Osteoblast (primary cell): ENCODE measurements around the gene BSG. TPM values are rescaled to one million over a fixed set of nuclear protein-coding genes. Genes with fewer than 3 reads are reported as not detected.
A peak's percentile ranks its signal among the peaks of the same experiment; 100 is the strongest.

Experiments
- DNase-seq: peaks from one replicate; pipeline ENCODE4 v3.0.0; 2011; ENCODE audit warnings: low spot score, mixed read lengths; ENCODE audit not compliant: insufficient read length; ENCODE audit errors: missing footprints
- H2AFZ ChIP-seq: 2 replicates; pipeline ENCODE4 v1.6.0; 2011; ENCODE audit warnings: mild to moderate bottlenecking, low read length
- H3K27ac ChIP-seq: 2 replicates; pipeline ENCODE4 v1.5.1; 2011; ENCODE audit warnings: mild to moderate bottlenecking, low read depth, low read length, moderate library complexity
- H3K27me3 ChIP-seq: 2 replicates; pipeline ENCODE4 v1.6.0; 2012; ENCODE audit warnings: mild to moderate bottlenecking, control low read depth, inconsistent platforms, low read length, moderate library complexity; ENCODE audit not compliant: insufficient read depth
- H3K36me3 ChIP-seq: 2 replicates; pipeline ENCODE4 v1.5.1; 2011; ENCODE audit warnings: mild to moderate bottlenecking, low read length, control low read depth, moderate library complexity; ENCODE audit not compliant: insufficient read depth
- H3K4me1 ChIP-seq: 2 replicates; pipeline ENCODE4 v1.5.1; 2011; ENCODE audit warnings: mild to moderate bottlenecking, low read length, control low read depth, moderate library complexity; ENCODE audit not compliant: insufficient read depth
- H3K4me2 ChIP-seq: 2 replicates; pipeline ENCODE4 v1.6.0; 2011; ENCODE audit warnings: mild to moderate bottlenecking, low read length; ENCODE audit not compliant: insufficient read depth
- H3K4me3 ChIP-seq: fragments of 200-600 bp; sonication (generic); 3 replicates; pipeline ENCODE4 v1.5.1; 2012; ENCODE audit warnings: mild to moderate bottlenecking, low read length, inconsistent platforms; ENCODE audit not compliant: insufficient read depth
- H3K79me2 ChIP-seq: 2 replicates; pipeline ENCODE4 v1.6.0; 2012; ENCODE audit warnings: mild to moderate bottlenecking, low read length, control low read depth, inconsistent platforms; ENCODE audit not compliant: insufficient read depth
- H3K9me3 ChIP-seq: 2 replicates; pipeline ENCODE4 v1.5.1; 2011; ENCODE audit warnings: low read depth, low read length, control low read depth
- H4K20me1 ChIP-seq: 2 replicates; pipeline ENCODE4 v1.6.0; 2012; ENCODE audit warnings: mild to moderate bottlenecking, low read length, control low read depth; ENCODE audit not compliant: insufficient read depth
- total RNA-seq: library from RNA; depleted of rRNA; stranded (reverse); fragments of >200 nt; gene quantifications from 2 replicates; pipeline ENCODE4 v1.2.3, GENCODE V29; 2012
- TF ChIP-seq, protein P1 (sequence below): IDR thresholded peaks from 2 replicates; pipeline ENCODE4 v1.5.1; 2011; ENCODE audit warnings: mild to moderate bottlenecking, low read depth, low read length, moderate library complexity; ENCODE audit errors: extremely low read depth

The BSG gene
- total RNA-seq, 1 donor = 273 TPM

DNA sequence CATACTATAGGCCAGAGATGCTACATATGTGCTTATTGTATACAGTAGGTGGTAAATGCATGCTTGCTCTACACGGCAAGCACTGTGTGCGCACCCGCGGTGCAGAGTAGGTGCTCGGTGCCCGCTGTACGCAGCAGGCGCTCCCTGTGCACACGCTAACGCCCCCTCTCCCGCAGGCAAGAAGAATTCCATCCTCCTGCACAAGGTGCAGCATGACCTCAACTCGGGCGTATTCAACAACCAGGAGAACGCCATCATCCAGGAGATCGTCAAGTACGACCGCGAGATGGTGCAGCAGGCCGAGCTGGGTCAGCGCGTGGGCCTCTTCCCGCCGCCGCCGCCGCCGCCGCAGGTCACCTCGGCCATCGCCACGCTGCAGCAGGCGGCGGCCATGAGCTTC lies 43.2 kb downstream of the BSG start:
- no peak overlapping the region for H3K27ac ChIP-seq
- H3K9me3 ChIP-seq = no peaks in the 10 kb centered on the region
- H3K27me3 ChIP-seq = no peaks in the 10 kb centered on the region
- H3K4me2 ChIP-seq = no peak overlapping the region
- H3K4me3 ChIP-seq = no peak overlapping the region
- peak; percentile 89 for DNase-seq
- peaks cover 4% of the 10 kb centered on the region for H3K36me3 ChIP-seq
- H4K20me1 ChIP-seq = no peaks in the 10 kb centered on the region
- no peaks in the 10 kb centered on the region for H3K79me2 ChIP-seq
- peaks cover 9% of the 10 kb centered on the region for H3K4me1 ChIP-seq
- H2AFZ ChIP-seq = no peak overlapping the region
- TF ChIP-seq, protein P1, sequence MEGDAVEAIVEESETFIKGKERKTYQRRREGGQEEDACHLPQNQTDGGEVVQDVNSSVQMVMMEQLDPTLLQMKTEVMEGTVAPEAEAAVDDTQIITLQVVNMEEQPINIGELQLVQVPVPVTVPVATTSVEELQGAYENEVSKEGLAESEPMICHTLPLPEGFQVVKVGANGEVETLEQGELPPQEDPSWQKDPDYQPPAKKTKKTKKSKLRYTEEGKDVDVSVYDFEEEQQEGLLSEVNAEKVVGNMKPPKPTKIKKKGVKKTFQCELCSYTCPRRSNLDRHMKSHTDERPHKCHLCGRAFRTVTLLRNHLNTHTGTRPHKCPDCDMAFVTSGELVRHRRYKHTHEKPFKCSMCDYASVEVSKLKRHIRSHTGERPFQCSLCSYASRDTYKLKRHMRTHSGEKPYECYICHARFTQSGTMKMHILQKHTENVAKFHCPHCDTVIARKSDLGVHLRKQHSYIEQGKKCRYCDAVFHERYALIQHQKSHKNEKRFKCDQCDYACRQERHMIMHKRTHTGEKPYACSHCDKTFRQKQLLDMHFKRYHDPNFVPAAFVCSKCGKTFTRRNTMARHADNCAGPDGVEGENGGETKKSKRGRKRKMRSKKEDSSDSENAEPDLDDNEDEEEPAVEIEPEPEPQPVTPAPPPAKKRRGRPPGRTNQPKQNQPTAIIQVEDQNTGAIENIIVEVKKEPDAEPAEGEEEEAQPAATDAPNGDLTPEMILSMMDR = no peak

DNA sequence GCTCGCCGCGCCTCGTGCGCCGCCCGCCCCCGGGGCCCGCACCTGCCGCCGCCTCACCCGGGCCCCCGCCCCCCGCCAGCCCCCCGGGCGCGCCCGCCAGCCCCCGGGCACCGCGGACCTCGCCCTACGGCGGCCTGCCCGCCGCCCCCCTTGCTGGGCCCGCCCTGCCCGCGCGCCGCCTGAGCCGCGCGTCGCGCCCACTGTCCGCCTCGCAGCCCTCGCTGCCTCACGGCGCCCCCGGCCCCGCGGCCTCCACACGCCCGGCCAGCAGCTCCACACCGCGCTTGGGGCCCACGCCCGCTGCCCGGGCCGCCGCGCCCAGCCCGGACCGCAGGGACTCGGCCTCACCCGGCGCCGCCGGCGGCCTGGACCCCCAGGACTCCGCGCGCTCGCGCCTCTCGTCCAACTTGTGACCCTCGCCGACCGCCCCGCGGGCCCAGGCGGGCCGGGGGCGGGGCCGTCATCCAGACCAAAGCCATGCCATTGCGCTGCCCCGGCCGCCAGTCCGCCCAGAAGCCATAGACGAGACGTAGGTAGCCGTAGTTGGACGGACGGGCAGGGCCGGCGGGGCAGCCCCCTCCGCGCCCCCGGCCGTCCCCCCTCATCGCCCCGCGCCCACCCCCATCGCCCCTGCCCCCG lies 43.8 kb downstream of the BSG start:
- no peak overlapping the region for H3K4me2 ChIP-seq
- peaks cover 4% of the 10 kb centered on the region for H3K4me1 ChIP-seq
- H3K36me3 ChIP-seq = peaks cover 4% of the 10 kb centered on the region
- H3K27ac ChIP-seq = no peak overlapping the region
- no peaks in the 10 kb centered on the region for H3K79me2 ChIP-seq
- H4K20me1 ChIP-seq = no peaks in the 10 kb centered on the region
- no peak for DNase-seq
- no peak overlapping the region for H3K4me3 ChIP-seq
- TF ChIP-seq, protein P1 = no peak
- no peaks in the 10 kb centered on the region for H3K9me3 ChIP-seq
- no peak overlapping the region for H2AFZ ChIP-seq
- H3K27me3 ChIP-seq = no peaks in the 10 kb centered on the region

DNA sequence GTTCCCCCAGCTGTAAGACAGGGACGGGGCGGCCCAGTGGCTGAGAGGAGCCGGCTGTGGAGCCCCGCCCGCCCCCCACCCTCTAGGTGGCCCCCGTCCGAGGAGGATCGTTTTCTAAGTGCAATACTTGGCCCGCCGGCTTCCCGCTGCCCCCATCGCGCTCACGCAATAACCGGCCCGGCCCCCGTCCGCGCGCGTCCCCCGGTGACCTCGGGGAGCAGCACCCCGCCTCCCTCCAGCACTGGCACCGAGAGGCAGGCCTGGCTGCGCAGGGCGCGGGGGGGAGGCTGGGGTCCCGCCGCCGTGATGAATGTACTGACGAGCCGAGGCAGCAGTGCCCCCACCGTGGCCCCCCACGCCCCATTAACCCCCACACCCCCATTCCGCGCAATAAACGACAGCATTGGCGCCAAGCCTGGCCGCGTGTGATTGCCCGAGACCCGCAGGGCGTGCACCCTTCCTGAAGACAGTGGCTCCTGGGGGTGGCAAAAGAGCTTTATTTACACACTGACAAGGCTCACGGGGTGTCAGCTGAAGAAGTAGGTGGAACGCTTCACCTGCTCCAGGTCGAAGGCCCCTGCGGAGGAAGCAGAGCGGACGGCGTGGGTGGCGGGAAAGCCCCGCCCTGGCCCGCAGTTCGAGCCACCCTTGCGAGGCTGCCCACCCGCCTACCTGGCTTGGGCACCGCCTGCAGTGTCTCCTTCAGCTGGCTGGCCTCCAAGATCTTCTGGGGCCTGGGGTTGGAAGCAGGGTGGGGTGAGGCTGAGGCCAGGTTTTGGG lies 44.5 kb downstream of the BSG start:
- Histone ChIP-seq H3K4me2 (no peak overlapping the region), H3K36me3 (peaks cover 6% of the 10 kb centered on the region), H4K20me1 (no peaks in the 10 kb centered on the region), H3K4me3 (no peak overlapping the region), H3K79me2 (no peaks in the 10 kb centered on the region), H3K9me3 (no peaks in the 10 kb centered on the region), H3K27me3 (no peaks in the 10 kb centered on the region), H2AFZ (no peak overlapping the region), H3K4me1 (peaks cover 3% of the 10 kb centered on the region), H3K27ac (no peak overlapping the region)
- TF ChIP-seq, protein P1 = no peak
- peak; percentile 83 for DNase-seq

DNA sequence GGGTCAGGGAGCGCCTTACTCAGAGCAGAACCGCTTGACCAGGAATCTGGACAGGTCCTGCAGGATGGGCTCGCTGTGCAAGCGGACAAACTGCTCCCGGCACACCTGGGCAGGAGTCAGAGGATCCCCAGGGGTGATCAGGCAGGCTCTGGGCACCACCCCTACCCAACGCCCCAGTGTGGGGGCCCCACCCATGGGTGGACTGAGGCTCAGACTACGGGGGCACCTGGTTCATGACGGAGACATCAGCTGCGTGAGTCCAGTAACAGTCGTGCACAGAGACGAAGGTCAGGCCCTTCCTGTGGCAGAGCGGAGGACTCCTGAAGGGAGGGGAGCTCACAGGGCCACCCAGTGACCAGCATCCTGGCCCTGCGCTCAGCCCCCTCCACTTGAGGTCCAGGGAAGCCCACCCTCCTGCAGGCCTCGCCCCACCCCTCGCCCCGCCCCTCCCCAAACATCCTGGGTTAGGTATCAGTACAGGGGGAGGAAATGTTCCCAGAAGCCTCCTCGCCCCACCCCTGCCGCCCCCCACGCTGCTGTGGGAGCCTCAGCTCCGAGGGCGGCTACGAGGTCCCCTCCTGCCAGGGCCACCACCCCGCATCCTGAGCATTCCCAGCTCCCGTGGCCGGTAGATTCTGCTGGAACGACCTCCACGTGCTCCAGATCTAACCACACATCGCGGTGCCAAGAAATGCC lies 45.3 kb downstream of the BSG start:
- Histone ChIP-seq H3K79me2 (no peaks in the 10 kb centered on the region), H2AFZ (no peak overlapping the region), H3K27ac (no peak overlapping the region), H3K4me1 (no peaks in the 10 kb centered on the region), H3K36me3 (peaks cover 8% of the 10 kb centered on the region), H3K4me2 (no peak overlapping the region), H3K27me3 (no peaks in the 10 kb centered on the region), H3K9me3 (no peaks in the 10 kb centered on the region), H3K4me3 (no peak overlapping the region), H4K20me1 (no peaks in the 10 kb centered on the region)
- TF ChIP-seq, protein P1 = no peak
- peak; percentile 86 for DNase-seq
